Embryonic facial prominence (tissue), 1 donor: ENCODE measurements around the gene CDHR4.
"Not testable (repeated sequence)": the region's sequence is repeated elsewhere in the genome, so short reads cannot be mapped to it uniquely, and the experiment has no call there.

ENCODE experiments used
- DNase-seq: peaks from one replicate; pipeline ENCODE4 v3.0.0-alpha.2; 2016; ENCODE audit errors: extremely low spot score

Gene CDHR4

DNA sequence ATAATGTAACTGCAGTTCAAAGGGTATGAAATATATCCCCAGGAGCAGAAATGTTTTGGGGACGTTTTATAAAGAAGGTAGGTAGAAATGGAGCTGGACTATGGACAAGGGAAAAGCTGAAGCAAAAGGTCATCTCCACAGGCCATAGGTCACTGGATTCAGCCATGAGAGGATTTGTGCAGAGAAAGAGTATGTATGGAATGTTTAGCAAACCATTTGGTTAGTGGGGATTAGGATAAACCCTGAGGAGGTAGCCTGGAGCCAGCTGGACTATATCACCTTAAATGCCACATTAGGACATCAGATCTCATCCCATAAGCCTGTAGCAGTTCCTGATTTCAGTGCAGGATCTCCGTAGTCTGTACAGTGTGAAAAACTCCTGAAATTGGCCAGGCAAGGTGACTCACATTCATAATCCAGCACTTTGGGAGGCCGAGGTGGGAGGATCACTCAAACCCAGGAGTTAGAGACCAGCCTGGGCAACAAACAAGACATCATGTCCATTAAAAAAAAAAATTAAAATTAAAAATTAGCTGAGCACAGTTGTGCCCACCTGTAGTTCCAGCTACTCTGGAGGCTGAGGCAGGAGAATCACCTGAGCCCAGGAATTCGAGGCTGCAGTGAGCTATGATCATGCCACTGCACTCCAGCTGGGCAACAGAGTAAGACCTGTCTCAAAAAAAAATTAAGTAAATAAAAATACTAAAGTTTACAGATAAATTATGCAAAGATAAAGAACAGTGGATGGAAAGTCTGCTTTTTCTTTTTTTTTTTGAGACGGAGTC is 18.1 kb downstream of the CDHR4 start:
- no peak for DNase-seq

DNA sequence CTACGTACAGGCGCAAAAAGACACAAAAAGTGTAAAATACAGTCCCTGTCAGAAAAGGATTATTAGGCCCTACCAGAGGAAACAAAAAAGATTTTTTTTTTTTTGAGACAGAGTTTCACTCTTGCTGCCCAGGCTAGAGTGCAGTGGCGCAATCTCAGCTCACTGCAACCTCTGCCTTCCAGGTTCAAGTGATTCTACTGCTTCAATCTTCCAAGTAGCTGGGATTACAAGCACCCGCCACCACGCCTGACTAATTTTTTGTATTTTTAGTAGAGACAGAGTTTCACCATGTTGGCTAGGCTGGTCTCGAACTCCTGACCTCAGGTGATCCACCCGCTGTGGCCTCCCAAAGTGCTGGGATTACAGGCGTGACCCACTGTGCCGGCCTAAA is 18.7 kb downstream of the CDHR4 start:
- DNase-seq, result not testable (repeated sequence)

DNA sequence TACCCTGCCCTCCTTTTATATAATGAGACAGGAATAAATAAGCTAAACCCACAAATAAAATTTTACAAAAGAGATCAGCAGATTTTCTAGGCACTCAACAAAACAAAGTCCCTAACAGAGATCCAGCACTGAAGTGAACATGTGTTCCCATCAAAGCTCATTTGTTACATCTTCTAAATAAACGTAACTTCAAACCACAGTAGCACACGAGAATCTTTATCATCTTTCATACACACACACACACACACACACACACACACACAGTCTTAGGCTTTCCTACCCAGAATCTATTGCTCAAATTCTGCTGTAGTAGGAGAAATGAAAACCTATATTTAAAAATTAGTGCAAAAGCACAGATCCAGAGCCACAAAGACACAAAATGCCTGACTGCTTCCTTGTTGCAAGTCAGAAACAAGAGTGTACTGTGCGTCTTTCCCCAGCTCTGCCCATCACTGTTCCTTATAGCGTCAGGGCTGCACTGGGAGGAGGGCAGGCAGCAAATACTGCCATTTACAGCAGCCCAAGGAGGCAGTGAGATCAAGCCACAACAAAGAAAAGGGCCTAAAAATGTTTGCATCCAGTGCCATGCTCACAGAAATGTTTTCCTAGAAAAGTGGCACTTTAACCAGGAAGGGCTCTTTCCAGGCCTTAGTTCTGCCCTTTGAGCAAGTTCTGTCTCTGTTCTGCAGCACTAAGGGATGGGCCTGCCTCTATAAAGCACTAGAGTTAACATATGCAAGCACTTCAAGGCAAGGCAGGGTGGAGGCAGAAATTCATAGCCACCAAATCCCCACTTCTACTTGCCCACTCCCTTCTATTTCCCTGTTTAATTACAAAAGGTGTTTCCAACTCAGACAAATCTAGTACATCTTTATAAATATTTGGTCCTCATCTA is 19.3 kb downstream of the CDHR4 start:
- no peak for DNase-seq

DNA sequence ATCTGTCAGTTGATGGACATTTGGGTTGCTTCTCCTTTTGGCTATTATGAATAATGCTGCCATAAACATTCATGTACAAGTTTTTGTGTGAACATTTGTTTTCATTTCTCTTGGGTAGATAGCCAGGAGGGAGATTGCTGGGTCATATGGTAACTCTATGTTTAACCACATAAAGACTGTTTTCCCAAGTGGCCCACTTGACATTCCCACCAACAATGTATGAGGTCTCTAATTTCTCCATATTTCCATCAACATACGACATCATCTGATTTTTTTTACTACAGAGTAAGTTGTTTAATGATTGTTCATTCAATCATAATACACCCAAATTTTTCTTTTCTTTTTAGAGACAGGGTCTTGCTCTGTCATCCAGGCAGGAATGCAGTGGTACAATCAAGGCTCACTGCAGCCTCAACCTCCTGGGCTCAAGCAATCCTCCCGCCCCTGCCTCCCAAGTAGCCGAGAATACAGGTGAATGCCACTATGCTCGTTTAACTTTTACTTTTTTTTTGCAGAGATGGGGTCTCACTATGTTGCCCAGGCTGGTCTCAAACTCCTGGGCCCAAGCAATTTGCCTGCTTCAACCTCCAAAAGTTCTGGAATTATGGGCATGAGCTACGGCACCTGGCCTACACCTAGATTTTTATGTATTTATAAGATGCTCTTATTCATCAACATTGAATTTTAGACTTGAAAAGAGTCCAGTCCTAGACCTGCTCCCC is 20.2 kb downstream of the CDHR4 start:
- DNase-seq, result no peak

DNA sequence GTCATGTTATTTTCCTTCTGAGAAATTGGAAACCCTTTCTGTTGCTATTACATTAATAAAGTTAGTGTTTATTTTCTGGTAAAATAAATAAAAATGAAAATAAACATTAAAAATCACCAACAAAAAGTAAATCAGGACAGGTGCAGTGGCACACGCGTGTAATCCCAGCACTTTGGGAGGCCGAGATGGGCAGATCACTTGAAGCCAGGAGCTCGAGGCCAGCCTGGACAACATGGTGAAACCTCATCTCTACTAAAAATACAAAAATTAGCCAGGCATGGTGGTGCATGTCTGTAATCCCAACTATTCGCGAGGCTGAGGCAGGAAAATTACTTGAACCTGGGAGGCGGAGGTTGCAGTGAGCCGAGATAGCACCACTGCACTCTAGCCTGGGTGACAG is 23.6 kb downstream of the CDHR4 start:
- DNase-seq, result not testable (repeated sequence)

DNA sequence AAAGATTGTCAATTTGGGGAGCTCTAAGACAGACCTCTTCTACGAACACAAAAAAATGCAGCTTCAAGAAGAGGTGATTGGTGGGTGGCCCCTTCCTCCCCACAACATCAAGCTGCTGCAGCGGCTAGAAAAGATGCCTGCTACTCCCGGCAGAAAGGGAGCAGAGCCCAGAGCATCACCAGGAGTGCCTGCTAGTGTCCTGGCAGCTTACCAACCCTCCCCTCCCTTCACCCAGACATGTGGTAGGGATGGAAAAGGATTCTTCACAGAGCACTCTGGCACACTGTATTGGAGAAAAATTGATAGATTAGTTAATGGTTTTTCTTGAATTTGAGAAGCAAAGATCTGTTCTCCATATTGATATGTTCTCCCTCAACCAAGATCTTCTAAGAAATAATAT is 24.1 kb downstream of the CDHR4 start:
- DNase-seq, result no peak

DNA sequence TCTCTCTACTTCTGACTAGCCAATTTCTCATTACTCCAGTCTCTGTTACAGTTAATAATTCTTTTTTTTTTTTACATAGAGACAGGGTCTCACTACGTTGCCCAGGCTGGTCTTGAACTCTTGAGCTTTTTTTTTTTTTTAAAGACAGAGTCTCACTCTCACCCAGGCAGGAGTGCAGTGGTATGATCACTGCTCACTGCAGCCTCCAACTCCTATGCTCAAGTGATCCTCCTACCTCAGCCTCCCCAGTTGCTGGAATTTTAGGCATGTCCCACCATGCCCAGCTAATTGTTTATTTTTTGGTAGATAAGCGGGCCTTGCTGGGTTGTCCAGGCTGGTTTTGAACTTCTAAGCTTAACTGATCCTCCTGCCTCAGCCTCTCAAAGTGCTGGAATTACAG is 27.0 kb downstream of the CDHR4 start:
- no peak for DNase-seq

DNA sequence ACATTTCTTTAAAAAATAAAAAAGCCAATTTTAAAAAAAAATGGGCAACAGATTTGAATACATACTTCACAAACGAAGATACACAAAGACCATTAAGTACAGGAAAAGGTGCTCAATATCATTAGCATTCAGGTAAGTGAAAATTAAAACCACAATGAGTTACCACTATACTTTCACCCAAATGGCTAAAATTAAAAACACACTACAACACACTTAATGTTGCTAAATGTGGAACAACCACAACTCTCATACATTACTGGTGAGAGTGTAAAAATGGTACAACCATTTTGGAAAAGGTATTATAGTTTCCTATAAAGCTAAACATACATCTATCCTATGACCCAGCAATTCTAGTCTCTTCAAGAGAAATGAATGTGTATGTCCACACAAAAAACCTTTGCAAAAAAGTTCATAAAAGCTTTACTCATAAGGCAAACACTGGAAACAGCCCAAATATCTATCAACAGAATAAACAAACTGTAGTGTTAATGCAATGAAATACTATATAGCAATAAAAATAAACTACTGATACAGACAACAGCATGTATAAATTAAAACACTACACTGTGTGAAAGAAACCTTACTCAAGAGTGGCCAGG is 28.2 kb downstream of the CDHR4 start:
- no peak for DNase-seq

DNA sequence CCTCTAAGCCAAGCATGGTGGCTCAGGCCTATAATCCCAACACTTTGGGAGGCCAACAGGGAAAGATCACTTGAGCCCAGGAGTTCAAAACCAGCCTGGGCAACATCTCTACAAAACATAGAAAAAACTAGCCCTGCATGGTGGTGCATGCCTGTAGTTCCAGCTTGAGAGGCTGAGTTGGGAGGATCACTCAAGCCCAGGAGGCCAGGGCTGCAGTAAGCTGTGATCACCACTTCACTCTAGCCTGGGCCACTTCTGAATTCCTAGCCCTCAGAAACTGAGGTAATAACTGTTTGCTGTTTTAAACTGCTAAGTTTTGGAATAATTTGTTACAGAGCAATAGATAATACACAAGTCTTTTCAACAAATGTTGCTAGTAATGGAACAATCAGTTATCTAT is 29.7 kb downstream of the CDHR4 start:
- DNase-seq, result no peak

DNA sequence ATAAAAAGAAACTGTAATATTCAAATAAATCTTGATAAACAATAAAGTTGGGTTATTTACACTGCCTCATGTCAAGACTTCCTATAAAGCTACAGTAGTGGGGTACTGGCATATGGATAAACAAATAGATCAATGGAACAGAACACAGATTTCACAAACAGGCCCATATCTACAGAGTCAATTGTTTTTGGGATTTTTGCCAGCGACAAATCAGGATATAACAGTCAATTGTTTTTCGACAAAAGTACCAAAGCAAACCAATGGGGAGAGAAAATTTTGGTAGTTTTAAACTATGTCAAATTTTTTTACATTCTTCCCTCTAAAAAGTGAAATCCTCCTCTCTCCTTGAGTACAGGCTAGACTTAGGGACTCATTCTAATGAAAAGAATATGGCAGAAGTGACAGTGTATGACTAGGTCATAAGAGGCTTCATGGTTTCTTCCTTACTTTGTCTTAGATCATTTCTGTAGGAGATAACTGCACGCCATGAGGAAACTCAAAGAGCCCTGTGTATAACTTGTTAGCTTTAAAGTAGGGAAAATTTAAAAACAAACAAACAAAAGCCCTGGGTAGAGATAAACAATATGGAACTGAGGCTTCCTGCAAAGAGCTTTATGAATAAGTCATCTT is 30.3 kb downstream of the CDHR4 start:
- DNase-seq, result no peak

DNA sequence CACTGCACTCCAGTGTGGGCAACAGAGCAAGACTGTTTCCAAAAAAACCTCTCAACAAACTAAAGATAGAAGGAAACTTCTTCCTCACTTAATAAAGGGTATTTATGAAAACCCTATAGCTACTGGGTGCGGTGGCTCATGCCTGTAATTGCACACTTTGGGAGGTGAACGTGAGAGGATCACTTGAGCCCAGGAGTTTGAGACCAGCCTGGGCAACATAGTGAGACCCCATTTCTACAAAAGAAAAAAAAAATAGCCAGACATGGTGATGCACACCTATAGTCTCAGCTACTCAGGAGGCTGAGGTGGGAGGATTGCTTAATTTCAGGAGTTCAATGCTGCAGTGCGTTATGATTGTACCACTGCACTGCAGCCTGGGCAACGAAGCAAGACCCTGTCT is 35.7 kb downstream of the CDHR4 start:
- no peak for DNase-seq

DNA sequence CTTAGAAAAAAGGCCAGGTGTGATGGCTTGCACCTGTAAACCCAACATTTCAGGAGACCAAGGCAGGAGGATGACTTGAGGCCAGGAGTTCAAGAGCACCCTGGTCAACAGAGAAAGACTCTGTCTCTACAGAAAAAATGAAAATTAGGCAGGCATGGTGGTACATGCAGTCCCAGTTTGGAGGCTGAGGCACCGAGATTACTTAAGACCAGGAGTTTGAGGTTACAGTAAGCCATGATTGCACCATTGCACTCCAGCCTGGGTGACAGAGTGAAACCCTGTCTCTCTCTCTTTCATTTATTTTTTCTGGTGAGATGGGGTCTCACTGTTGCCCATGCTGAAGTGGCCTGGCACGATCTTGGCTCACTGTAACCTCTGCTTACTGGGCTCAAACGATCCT is 38.0 kb downstream of the CDHR4 start:
- DNase-seq, result no peak

DNA sequence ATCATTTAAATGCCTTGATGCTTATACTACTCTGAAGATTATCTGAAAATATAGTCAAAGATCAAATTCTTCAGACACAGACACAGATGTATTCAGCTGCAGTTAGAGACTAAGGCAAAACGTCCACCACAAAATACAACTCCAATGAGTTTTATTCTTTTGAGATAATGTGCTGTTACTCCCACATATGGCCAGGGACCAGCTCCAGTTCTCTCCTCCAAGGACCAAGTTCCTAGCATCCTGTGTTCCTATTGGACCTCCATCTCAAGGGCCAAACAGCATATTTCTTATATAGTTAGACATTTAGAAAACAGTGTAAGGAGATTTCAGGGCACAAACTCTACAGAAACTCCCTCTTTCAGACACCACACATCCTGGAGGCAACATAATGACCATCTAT is 40.4 kb downstream of the CDHR4 start:
- no peak for DNase-seq

DNA sequence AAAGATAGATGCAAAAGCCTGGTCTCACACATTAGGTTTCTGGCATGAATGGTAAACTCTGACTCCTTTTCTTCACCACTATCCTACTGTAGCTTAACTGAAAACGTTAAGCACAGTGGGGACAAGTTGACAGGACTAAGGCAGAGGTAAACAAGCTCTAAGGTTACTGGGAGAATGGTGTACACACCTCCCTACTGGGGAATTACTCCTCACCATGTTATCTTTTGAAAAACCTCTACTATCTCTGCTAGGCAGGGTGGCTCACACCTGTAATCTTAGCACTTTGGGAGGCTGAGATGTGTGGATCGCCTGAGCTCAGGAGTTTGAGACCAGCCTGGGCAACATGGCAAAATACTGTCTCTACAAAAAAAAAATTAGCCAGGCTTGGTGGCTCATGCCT is 42.5 kb downstream of the CDHR4 start:
- DNase-seq, result no peak

DNA sequence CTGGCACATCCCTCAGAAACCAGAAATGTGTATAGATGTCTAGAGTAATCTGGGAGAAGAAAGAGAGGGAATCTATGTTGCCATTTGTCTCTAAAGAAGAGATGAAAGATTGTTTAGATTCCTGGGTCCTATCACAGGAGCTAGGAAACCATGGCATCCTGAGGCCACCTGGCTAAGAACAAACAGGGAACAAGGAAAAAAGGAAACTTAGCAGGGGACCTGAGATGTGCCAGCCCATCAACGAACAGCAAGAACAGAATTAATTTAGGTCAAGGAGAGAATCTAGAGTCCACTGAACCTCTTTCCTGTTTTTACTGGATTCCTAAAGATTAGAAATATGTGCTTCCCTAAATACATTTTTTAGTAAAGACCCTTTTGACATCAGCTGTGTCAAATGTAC is 43.6 kb downstream of the CDHR4 start:
- DNase-seq, result no peak

DNA sequence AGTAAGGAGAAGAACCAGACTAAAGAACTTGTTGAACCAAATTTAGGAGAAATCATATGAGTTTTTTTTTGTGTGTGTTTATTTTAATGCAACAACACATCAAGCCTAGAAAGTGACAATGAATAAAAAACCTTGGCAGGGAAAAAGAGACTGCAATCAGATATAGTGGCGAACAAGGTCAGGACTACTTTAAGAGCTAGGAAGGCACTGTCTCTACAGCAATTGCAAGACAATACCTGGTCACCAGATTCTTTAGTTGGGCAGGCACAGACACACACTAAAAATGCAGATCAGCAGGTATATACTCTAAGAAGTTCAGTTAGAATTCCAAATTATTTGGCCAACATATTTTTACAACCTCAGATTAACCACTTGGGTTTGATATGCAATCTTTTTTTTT is 45.1 kb downstream of the CDHR4 start:
- DNase-seq, result no peak

DNA sequence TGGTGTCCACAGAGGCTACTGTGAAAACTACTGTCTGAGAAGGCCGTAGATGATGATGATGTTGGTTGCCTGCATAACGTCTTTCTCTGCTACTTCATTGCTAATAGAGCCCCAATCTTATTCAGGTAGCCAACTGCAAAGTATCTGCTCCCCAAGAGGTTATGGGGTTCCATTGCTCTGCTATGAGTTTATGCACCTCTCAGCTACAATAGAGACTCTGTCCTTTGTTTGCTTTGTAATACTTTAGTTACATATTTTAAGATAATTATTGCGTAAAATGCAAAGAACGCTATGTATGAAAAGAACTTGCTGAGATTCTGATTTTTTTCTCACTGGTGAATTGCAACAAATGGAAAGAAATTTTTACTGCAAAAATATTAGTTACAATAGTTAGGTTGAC is 48.2 kb downstream of the CDHR4 start:
- no peak for DNase-seq

DNA sequence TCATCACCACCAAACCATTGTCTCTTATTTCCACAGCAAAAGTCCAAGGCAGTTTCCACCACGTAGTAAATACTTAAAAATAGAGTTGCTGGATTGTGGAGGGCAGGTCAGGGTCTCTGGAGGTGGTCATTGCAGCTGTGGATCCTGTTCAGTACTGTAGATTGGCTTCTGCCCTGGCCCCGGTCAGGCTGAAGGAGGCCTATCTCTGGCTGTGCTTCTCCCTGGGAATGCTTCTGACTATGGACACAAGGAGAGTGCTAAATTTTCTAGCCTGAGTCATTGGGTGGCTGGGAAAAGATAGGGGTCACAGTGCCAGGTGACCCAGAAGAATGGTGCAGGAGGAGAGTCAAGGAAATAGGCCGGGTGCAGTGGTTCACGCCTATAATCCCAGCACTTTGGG is 49.6 kb downstream of the CDHR4 start:
- no peak for DNase-seq

DNA sequence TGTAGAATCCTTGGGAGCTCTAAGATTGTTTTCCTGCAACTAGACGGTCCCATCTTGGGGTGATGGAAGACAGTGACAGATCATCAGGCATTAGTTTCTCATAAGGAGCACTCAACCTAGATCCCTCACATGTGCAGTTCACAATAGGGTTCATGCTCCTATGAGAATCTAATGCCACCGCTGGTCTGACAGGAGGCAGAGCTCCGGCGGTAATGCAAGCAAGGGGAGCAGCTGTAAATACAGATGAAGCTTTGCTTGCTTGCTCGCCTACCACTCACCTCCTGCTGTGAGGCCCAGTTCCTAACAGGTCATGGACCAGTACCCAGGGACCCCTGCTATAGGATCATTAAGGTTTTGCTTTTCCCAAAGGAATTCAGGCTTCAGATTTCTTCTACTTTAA is 50.8 kb downstream of the CDHR4 start:
- DNase-seq, result not testable (repeated sequence)

DNA sequence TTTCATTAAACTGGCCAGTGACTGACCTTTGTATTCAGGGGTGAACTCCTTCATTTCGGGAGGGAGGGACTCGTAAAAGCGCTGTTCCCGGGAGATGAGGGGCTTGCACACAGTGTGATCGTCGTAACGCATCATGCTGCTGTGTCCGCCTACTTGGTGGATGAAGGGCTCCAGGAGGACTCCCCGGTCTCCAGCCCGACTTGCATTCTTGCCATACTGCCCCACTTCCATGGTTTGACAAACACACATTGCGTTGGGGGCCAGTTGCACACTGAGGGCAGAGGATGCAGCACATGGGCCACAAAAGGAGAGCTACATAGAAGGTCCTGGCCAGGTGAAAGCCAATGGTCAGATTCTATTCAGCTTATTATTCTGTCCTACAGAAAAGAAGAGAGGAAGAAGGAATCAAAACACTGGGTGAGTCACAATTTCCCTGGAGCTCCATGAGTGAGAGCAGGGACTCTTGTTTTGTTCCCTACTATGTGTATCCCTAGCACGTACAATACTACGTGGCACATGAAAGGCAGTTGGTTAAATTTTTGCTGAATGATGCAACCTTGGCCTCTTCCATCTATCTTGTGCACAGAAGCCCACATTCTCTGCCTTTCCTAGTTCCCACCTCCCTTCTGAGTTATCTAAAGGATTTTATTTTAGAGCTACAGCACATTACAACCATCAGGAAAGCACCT is 51.7 kb downstream of the CDHR4 start:
- no peak for DNase-seq

DNA sequence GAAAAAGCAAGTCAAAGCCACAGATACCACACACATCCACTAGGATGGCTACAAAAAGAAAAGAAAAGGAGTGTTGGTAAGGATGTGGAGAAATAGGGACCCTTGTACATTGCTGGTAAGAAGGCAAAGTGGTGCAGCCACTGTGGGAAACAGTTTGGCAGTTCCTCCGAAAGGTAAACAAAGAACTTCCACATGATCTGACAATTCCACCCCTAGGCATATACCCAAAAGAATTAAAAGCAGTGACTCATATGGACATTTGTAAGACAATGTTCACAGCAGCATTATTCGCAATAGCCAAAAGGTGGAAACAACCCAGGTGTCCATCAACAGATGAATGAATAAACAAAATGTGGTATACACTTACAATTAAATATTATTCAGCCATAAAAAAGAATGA is 53.7 kb downstream of the CDHR4 start:
- no peak for DNase-seq
